Measurements from ENCODE around the gene FGF12.

The FGF12 gene

DNA sequence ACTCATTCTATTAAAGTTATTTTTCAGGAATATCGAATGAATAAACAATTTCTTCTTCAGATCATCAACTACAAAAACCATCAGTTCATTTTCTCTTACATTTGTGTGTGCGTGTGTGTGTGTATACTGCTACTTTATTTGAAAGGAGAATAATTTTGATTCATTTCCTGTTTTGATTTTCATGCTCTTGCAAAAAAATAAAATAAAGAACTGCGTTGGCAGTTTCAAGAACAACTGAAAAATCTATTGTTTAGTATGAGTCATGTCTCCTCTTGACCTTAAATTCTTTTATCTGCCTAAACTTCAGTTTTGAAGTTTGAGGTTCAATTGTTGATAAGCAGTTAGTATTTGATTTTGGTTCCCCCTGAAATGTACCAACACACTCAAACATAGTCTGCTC lies 540.8 kb downstream of the FGF12 start:
- DNase-seq (ENCODE audit: low read depth): no peak

DNA sequence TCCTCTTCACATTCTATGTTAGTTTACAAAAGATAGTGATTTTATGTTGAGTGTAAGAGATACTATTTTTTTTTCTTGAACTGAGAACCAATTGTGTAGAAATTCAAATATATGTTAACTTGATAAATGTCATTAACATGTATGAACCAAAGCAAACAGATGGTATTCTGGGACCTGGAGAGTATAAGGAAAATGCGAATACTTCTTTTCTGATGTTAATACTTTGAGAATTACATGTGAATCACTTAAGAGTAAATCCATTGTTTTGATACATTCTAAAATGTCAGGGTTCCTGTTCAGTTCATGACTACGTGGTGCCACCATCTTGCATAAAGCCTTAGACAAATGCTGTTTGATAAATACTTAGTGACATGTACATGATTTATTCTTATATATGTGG lies 541.3 kb downstream of the FGF12 start:
- DNase-seq (ENCODE audit: low read depth): no peak

DNA sequence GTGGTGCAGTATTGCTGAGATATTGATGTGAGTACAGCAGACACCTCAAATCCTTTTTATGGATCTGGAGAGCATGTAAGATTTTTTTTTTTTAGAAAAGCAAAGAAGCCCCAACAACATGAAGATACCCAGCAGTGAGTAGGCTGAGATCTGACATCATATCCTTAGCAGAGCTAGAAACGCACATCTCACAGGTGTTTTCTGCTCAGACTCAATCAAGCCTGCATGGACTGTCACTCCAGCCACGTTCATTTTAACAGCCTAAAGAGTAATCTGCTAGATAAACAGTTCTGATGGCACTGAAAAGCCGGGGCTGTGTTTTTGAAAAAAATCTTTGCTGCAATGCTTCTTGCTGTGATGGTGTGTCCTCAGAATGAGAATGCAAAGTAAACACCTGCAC lies 544.2 kb downstream of the FGF12 start:
- DNase-seq (ENCODE audit: low read depth): no peak

DNA sequence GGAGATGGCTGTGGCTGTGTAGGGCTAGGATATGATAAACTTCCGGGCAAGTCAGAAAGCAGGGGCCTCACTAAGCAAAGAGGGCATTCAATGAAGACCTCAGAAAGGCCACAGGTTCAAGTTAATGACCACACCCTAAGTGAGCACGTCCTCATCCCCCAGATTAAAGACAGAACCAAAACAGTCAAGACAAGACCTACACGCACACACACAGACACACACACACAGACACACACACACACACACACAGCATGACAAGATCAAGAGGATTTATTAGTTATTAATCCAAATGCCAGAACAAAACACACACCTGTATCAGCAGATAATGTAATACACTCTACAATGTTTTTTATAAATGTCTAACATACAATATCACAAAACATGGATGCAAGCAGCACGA lies 546.2 kb downstream of the FGF12 start:
- DNase-seq (ENCODE audit: low read depth): no peak

DNA sequence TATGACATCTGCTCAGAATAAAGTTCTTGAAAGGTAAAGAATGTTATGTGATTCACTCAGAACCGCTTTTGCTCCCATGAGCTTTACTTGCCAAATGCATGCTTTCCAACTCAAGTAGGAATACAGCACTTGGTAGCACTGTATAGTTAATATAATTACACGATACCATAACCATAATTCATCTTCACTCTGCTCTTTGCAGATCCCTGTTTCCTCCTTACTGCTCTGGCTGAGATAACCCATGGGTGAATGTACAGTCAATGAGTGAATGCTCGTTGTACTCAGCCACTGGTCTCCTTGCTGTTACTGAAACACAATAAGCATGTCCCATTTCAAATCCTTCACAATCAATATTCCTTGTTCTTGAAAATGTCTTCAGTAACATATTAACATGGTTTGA lies 550.0 kb downstream of the FGF12 start:
- DNase-seq (ENCODE audit: low read depth): no peak

GRCh38 chr3:192174283-192174682 lies 553.1 kb downstream of the FGF12 start:
- no peak for DNase-seq (ENCODE audit: low read depth)

DNA sequence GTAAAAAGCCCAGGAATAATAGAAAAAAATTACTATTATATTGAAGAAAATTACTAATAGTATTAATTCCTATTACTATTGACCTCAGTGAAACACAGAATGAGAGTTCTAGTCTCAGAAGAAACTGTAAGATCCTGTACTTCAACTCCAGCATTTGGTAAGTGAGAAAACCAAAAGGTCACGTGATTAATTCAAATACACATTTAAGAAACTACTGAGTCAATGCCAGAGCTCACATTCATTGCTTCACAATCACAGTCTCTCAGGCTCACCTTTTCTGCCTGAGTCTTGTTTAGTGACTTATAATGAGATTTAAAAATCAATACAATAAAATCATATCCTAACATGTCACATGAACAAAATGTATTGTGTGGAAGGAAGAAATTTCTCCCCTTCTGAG lies 556.1 kb downstream of the FGF12 start:
- DNase-seq (ENCODE audit: low read depth): no peak

DNA sequence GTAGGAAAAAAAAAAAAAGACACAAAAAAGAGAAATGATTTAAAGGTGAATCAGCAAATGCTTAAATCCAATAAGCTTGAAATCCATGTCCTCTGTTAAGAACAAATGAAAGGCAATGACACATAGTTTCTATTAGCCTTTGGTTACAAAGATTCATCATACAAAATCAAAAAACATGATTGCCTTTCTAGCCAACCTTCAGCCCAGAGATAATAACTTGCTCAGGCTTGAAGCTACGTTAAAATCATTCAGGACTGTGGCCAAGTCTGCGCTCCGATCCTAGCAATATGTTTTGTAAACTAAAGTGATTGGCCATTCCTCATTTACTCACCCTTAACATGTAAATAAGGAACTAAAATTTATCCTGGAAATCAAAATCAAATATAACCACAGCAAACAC lies 556.7 kb downstream of the FGF12 start:
- no peak for DNase-seq (ENCODE audit: low read depth)

GRCh38 chr3:192170031-192170430 lies 557.3 kb downstream of the FGF12 start:
- no peak for DNase-seq (ENCODE audit: low read depth)

DNA sequence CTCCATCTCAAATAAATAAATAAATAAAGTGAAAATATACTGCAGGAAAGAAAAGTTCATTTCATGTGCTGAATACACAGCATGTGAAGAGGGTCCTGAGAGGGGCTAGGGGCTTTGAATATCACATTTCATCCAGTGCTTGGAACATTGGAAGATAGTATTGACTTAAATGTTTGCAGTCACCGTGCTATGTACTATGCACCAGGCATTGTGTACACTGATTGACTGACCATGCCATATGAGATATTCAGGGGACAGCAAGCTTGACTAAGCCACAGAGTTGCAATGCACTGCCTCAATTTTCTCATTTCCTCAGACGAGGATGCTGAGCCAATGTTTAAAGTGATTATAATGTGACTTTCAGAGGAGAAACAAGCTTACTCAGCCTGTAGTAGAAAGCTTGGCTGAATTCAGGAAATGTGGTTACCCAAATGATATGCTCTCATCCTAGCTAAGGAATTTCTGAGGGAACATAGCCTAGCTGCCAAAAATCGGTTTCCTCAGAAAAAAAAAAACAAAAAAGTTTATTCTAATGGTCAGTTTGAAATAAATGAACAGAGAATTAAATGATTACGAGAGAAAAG lies 557.9 kb downstream of the FGF12 start:
- DNase-seq (ENCODE audit: low read depth): no peak

DNA sequence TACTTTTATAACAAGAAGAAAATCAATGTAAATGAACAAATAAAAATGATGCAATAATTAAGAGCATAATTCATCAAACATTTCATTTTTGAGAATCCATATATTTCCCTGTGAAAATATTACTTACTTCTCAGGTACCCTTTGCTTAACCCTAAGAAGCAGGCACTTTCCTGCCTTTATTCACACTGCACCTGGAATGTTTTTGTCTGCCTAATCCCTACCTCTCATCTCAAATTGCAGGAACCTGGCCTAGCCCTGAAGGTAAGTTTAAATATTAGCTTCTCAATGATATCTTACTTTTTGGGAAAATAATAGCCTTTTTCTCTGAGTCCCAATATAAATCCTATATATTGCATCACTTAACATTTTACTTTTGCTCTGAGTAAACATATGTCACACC lies 559.1 kb downstream of the FGF12 start:
- no peak for DNase-seq (ENCODE audit: low read depth)

DNA sequence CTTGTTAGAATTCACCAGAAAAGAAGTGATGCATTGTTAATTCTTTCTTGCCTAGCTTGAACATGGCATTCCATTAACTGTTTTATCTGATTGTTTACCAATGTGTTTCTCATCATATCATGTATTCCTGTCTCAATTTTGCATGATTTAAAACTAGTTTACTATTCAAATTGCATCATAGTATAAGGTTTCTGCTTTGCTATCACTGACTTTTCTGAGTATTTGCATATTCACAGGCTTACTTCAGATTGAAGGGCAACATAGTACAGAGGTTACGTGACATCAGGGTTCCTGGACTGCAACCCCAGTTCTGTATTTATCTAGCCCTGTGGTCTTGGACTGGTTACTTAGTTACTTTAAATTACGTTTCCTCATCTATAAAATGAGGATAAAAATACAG lies 561.8 kb downstream of the FGF12 start:
- no peak for DNase-seq (ENCODE audit: low read depth)

DNA sequence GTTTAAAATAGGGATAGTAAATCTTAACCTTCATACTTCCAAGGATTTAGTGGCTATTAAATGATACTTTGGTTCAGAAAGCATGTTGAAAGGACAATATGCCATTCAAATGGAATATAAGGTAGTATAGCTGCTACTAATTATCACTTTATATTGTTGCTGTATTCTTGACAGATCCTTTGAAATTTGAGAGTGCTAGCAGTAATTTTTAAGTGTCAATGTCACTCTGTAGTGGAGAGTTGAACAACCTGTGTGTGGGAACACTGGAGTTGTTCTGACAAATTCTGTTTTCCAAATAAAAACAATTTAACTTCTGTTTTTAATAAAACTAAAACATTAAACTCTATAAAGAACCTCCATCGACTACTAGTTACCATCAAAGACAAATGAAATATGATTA lies 565.7 kb downstream of the FGF12 start:
- no peak for DNase-seq (ENCODE audit: low read depth)

DNA sequence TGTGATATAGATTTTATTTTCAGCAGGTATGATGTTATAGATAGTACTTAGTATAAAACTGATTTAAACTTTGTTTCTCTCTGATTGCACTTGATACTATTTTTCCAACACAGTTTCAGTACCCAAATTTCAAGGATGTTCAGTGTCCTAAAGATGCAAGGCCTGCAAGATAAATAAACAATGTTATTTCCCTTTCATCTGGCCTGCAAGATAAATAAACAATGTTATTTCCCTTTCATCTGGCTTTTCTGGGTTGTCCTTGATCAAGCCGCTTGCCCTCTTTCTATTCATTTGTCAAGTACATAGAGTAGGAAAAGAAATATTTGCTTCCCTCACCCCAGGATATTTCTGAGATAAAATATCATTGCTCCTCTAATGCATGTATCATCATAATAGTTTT lies 571.0 kb downstream of the FGF12 start:
- DNase-seq (ENCODE audit: low read depth): no peak

DNA sequence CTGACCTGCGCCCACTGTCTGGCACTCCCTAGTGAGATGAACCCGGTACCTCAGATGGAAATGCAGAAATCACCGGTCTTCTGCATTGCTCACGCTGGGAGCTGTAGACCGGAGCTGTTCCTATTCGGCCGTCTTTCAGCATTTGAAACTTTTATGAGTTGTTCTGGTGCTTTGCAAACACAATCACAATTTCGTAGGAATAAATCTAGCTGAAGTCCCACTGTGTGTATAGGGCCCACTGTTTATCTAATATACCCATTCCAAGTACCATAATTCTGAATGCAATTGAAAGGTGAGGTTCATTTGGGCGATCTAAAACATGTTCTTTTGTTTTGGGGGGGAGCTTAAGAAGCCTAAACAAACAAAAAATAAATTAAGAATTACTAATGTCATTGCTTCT lies 572.1 kb downstream of the FGF12 start:
- DNase-seq (ENCODE audit: low read depth): no peak

GRCh38 chr3:192133271-192133670 lies 594.1 kb downstream of the FGF12 start:
- no peak for DNase-seq (ENCODE audit: low read depth)

GRCh38 chr3:192130534-192131132 lies 596.7 kb downstream of the FGF12 start:
- DNase-seq (ENCODE audit: low read depth): no peak

DNA sequence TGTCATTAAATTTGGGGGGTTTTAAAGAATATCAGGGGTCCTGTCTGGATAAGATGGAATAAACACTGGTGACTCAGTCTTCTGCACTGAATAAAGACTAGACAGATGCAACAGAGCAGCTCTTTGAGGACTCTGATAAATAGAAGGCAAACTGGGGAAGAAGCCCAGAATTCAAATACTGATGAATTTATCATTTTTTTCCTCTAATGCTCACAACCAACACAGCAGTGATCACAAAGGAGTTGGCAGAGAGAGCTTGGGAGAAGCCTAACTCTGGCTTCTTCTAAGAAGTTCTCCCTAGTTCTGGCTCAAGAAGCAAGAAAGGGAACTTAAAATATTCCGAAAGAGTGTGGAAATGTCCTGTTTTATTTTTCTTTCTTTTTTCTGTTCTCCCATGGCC lies 597.8 kb downstream of the FGF12 start:
- no peak for DNase-seq (ENCODE audit: low read depth)

DNA sequence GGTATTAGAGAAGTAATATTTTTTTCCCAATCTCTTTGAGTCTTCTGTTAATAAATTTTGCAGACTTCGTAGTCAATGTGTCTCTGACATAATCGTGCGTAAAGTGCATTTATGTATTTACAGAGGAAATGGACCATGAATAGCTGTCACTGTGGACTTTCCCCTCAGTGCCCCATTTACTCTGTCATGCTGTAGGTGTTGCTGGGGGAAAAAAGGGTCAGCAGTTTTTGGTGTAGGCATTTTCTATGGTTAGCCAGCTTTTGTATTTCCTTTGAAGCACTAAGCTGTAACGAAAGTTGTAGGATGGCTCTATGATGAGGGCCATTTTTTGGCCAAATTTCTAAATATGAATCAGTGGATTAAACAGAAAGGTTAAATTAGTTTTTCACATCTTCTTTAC lies 598.4 kb downstream of the FGF12 start:
- no peak for DNase-seq (ENCODE audit: low read depth)

GRCh38 chr3:192128060-192128459 lies 599.3 kb downstream of the FGF12 start:
- no peak for DNase-seq (ENCODE audit: low read depth)

- no peak for DNase-seq (ENCODE audit: low read depth)
Measured at GRCh38 chr3:192122832-192123594, 604.3 kb downstream of the FGF12 start.

- no peak for DNase-seq (ENCODE audit: low read depth)
Measured at GRCh38 chr3:192121923-192122322, 605.4 kb downstream of the FGF12 start.

DNA sequence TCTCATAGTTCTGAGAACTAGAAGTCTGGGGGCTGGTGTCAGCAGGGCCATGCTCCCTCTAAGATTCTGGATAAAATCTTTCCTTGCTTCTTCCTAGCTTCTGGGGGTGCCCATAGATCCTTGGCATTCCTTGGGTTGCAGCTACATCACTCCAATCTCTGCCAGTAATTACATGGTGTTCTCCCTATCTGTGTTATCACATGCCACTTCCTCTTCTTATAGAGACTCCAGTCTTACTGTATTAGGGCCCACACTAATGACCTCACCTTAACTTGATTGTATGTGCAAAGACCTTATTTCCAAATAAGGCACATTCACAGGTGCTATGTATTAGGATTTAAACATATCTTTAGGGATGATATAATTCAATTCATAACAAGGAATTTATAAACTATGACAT lies 618.5 kb downstream of the FGF12 start:
- no peak for DNase-seq (ENCODE audit: low read depth)

GRCh38 chr3:192106543-192106942 lies 620.8 kb downstream of the FGF12 start:
- no peak for DNase-seq (ENCODE audit: low read depth)

Measured in stimulated activated CD8-positive, alpha-beta memory T cell treated with anti-CD3 and anti-CD28 coated beads, Interleukin-15, amount 100 ng/mL, for 24 hours (primary cell).